Activated T-helper 17 cell treated with anti-CD3 and anti-CD28 coated beads, Interleukin-2, amount 50 U/mL, for 72 hours (primary cell): ENCODE measurements around the gene TBC1D5. TPM values are rescaled to one million over a fixed set of nuclear protein-coding genes. Genes with fewer than 3 reads are reported as not detected.

Experiments used
- ATAC-seq: fragments of 150-1000 bp; cut with Tn5 transposase; replicated peaks from 2 replicates; pipeline ENCODE4 v1.10.0; 2021; ENCODE audit warnings: mild to moderate bottlenecking, moderate library complexity
- H3K27ac Mint-ChIP-seq: one replicate; pipeline ENCODE4 v1.8.0; 2022; ENCODE audit warnings: mixed read lengths
- H3K27me3 Mint-ChIP-seq: one replicate; pipeline ENCODE4 v1.8.0; 2022; ENCODE audit warnings: mixed read lengths
- H3K36me3 Mint-ChIP-seq: one replicate; pipeline ENCODE4 v1.8.0; 2022; ENCODE audit warnings: low read depth, mild to moderate bottlenecking, mixed read lengths
- H3K4me1 Mint-ChIP-seq: one replicate; pipeline ENCODE4 v1.8.0; 2022; ENCODE audit warnings: mixed read lengths
- H3K4me3 Mint-ChIP-seq: one replicate; pipeline ENCODE4 v1.8.0; 2022; ENCODE audit warnings: mild to moderate bottlenecking, mixed read lengths
- H3K9me3 Mint-ChIP-seq: one replicate; pipeline ENCODE4 v1.8.0; 2022; ENCODE audit warnings: mixed read lengths
- total RNA-seq, 2 donors: library from RNA; stranded (reverse); gene quantifications; one replicate each; pipeline ENCODE4 v1.2.3, GENCODE V29; 2022

The TBC1D5 gene
- total RNA-seq, 2 donors from 2014 or later, result 43.9 to 53.2 TPM

DNA sequence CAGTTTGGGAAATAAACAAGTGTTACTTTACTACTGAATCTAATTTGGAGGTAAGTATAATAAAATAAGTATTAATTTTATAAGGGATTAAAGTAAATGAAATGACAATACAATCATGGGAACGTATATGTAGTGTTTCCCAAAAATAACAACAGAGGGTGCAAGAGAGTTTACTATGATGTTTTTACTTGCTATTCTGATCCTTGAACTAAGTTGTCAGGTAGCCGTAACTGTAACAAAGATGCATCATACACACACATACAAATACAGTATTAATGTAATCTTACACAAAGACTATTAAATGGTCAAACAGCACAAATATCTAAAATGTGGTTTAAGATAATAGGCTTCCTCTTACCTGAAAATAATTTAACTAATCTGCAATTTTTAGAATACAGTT is 311.4 kb downstream of the TBC1D5 start:
- ATAC-seq, result no peak
- H3K4me3 Mint-ChIP-seq, result no peak overlapping the region
- H3K27ac Mint-ChIP-seq, result no peak overlapping the region
- no peaks in the 10 kb centered on the region for H3K27me3 Mint-ChIP-seq
- H3K36me3 Mint-ChIP-seq, result no peaks in the 10 kb centered on the region
- no peaks in the 10 kb centered on the region for H3K9me3 Mint-ChIP-seq
- peaks cover 6% of the 10 kb centered on the region for H3K4me1 Mint-ChIP-seq

- Mint-ChIP-seq H3K27ac (no peak overlapping the region), H3K27me3 (no peaks in the 10 kb centered on the region), H3K4me1 (peaks cover 6% of the 10 kb centered on the region), H3K9me3 (no peaks in the 10 kb centered on the region), H3K36me3 (no peaks in the 10 kb centered on the region), H3K4me3 (no peak overlapping the region)
- ATAC-seq, result no peak
Observed at GRCh38 chr3:17430582-17430981, 311.8 kb downstream of the TBC1D5 start.

- no peak for ATAC-seq
- Mint-ChIP-seq H3K9me3 (no peaks in the 10 kb centered on the region), H3K4me1 (peaks cover 5% of the 10 kb centered on the region), H3K4me3 (no peak overlapping the region), H3K27me3 (no peaks in the 10 kb centered on the region), H3K27ac (no peak overlapping the region), H3K36me3 (no peaks in the 10 kb centered on the region)
Observed at GRCh38 chr3:17423786-17424536, 318.5 kb downstream of the TBC1D5 start.

- H3K27me3 Mint-ChIP-seq, result no peaks in the 10 kb centered on the region
- no peak overlapping the region for H3K27ac Mint-ChIP-seq
- ATAC-seq, result no peak
- no peak overlapping the region for H3K4me3 Mint-ChIP-seq
- no peaks in the 10 kb centered on the region for H3K36me3 Mint-ChIP-seq
- H3K4me1 Mint-ChIP-seq, result peaks cover 5% of the 10 kb centered on the region
- no peaks in the 10 kb centered on the region for H3K9me3 Mint-ChIP-seq
Observed at GRCh38 chr3:17422636-17423035, 319.8 kb downstream of the TBC1D5 start.

DNA sequence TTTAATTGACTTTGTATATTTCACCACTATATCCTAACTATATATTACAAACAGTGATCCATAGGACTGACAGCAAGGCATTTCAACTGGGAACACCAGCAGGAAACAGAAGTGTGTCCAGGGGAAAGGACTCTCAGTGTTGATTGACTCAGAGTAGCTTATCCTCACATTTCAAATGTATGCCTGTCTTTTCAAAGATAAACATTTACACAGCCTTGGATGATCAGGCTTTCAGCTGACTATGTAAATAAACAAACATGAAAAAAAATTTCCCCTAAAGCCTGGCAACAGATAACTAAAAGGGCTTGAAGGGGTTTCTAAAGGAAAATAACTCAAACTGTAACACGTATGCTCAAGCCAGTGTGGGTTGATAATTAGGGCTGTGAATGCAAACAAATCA is 321.8 kb downstream of the TBC1D5 start:
- Mint-ChIP-seq H3K4me1 (peaks cover 5% of the 10 kb centered on the region), H3K9me3 (no peaks in the 10 kb centered on the region), H3K27ac (no peak overlapping the region), H3K4me3 (no peak overlapping the region), H3K36me3 (no peaks in the 10 kb centered on the region), H3K27me3 (no peaks in the 10 kb centered on the region)
- ATAC-seq, result no peak

GRCh38 chr3:17412950-17413530 is 329.4 kb downstream of the TBC1D5 start:
- H3K4me1 Mint-ChIP-seq, result no peaks in the 10 kb centered on the region
- peak; percentile 45 for ATAC-seq
- H3K27me3 Mint-ChIP-seq, result no peaks in the 10 kb centered on the region
- no peaks in the 10 kb centered on the region for H3K36me3 Mint-ChIP-seq
- no peaks in the 10 kb centered on the region for H3K9me3 Mint-ChIP-seq
- H3K27ac Mint-ChIP-seq, result no peak overlapping the region
- H3K4me3 Mint-ChIP-seq, result no peak overlapping the region

DNA sequence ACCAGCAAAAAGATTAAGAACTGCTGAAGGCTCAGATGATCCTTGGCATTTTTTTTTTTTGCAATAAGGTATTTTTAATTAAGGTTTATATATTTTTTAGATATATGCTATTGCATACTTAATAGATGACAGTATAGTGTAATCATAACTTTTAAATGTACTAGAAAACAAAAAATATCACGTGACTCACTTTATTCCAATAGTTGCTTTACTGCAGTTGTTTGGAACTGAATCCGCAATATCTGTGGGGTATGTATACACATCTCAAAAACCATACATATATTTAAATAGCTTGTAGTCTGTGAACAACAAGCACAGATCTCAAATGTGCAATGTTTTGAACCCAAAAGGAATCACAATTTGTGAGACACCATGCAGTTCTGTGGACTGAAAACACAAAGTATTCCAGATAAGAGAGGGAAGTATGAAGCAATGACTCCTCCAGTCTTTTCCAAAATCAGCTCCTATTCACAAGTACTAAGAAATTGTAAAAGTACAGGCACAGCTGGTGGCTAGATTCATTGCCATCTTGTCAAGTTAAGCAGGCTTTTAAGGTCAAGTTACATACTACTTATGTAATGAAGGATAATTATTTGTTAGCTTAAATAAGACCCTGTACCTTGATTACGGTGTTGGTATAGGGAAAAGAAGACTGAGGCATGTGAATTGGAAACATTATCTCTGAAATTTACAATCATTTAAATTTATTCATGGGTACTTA is 331.1 kb downstream of the TBC1D5 start:
- H3K27me3 Mint-ChIP-seq, result no peaks in the 10 kb centered on the region
- H3K36me3 Mint-ChIP-seq, result peaks cover 2% of the 10 kb centered on the region
- H3K4me1 Mint-ChIP-seq, result no peaks in the 10 kb centered on the region
- H3K27ac Mint-ChIP-seq, result no peak overlapping the region
- ATAC-seq, result no peak
- no peaks in the 10 kb centered on the region for H3K9me3 Mint-ChIP-seq
- no peak overlapping the region for H3K4me3 Mint-ChIP-seq

DNA sequence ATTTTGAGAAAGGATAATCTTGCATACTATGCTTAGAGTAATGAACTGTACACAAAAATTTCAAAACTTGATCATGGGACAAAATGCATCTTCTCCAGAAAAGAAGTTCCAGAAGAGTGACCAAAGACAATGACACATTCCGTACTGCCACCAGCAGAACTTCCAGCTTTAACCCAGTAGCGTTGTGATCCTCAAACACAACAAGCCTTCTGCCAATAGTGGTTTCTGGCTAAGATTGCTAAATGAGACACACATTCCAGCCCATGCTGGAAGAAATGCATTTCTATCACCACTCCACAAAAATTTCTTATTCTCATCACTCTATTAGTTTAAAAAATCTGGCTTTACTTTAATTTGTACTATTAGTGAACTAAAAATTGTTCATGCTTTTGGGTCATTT is 334.9 kb downstream of the TBC1D5 start:
- no peak overlapping the region for H3K27ac Mint-ChIP-seq
- no peak overlapping the region for H3K4me3 Mint-ChIP-seq
- ATAC-seq, result no peak
- H3K4me1 Mint-ChIP-seq, result no peaks in the 10 kb centered on the region
- H3K36me3 Mint-ChIP-seq, result peaks cover 22% of the 10 kb centered on the region
- no peaks in the 10 kb centered on the region for H3K27me3 Mint-ChIP-seq
- no peaks in the 10 kb centered on the region for H3K9me3 Mint-ChIP-seq

DNA sequence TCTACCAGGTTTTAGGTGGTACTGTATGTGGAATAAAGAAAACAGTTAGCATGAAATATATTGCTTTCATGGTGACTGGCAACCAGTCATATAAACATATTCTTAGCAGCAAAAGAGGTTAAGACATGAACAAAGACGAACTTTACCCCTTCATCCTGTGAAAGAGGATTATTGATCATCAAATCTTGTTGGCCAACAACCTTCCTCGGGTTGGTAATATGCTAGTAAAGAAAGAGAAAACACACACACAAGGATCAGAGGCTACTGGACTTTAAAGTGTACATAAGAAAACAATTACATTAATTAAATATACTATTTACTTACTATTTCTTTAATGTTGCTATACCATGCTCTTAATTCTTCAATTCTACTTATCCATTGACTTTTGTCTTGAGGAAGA is 337.9 kb downstream of the TBC1D5 start:
- H3K4me3 Mint-ChIP-seq, result no peak overlapping the region
- ATAC-seq, result no peak
- H3K36me3 Mint-ChIP-seq, result peaks cover 22% of the 10 kb centered on the region
- H3K4me1 Mint-ChIP-seq, result no peaks in the 10 kb centered on the region
- no peak overlapping the region for H3K27ac Mint-ChIP-seq
- no peaks in the 10 kb centered on the region for H3K27me3 Mint-ChIP-seq
- no peaks in the 10 kb centered on the region for H3K9me3 Mint-ChIP-seq

- Mint-ChIP-seq H3K4me3 (no peak overlapping the region), H3K4me1 (no peaks in the 10 kb centered on the region), H3K9me3 (no peaks in the 10 kb centered on the region)
Observed at GRCh38 chr3:17402442-17402841, 340.0 kb downstream of the TBC1D5 start.

GRCh38 chr3:17401912-17402311 is 340.5 kb downstream of the TBC1D5 start:
- Mint-ChIP-seq H3K9me3 (no peaks in the 10 kb centered on the region), H3K4me3 (no peak overlapping the region), H3K27me3 (no peaks in the 10 kb centered on the region), H3K27ac (no peak overlapping the region), H3K4me1 (no peaks in the 10 kb centered on the region), H3K36me3 (peaks cover 29% of the 10 kb centered on the region)
- no peak for ATAC-seq

More at GRCh38 chr3:17402442-17402841, 340.0 kb downstream of the TBC1D5 start:
- Mint-ChIP-seq H3K27me3 (no peaks in the 10 kb centered on the region), H3K27ac (no peak overlapping the region), H3K36me3 (peaks cover 23% of the 10 kb centered on the region)
- no peak for ATAC-seq

DNA sequence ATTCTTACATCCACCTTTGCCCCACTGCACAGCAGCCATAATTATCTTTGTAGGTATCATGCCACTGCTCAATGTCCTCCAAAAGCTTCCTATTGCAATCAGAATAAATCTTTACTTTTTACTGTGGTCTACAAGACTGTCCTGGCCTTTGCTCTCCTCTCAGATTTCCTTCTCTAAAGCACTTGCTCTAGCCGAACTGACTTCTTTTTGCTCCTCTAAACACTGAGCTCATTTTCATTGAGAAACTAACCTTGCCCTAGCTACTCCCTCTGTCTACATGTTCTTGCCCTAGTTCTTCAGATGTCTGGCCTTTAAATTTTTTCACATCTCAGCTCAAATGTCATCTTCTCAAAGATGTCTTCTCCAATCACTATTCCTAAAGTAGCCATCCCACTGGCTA is 342.8 kb downstream of the TBC1D5 start:
- no peaks in the 10 kb centered on the region for H3K4me1 Mint-ChIP-seq
- ATAC-seq, result no peak
- peaks cover 26% of the 10 kb centered on the region for H3K36me3 Mint-ChIP-seq
- no peak overlapping the region for H3K4me3 Mint-ChIP-seq
- H3K9me3 Mint-ChIP-seq, result peaks cover 3% of the 10 kb centered on the region
- H3K27me3 Mint-ChIP-seq, result no peaks in the 10 kb centered on the region
- no peak overlapping the region for H3K27ac Mint-ChIP-seq

DNA sequence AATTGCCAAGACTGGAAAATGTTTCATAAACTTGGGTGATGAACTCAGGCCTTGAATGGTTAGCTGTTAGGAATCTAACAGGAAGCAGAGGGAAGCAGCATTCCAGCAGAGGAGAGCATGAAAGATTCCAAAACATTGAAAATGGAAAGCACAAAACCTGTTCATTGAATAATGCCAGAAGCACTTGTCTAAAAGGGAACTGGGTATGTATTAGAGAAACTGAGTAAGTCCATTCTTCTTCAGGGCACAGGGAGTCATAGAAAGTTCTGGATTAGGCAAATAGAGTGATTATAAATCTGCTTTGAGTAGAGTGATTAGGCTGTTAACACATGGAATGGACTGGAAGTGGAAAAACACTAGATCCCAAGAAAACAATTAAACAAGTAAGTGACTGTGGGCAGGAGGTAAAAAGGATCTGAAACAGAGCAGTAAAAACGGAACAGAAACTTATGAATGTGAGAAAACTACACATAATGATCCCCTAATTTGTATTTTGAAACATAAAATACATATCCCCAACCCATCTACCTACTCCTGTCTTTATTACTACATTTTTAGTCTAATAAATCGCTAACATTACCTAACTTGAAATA is 343.4 kb downstream of the TBC1D5 start:
- Mint-ChIP-seq H3K4me1 (no peaks in the 10 kb centered on the region), H3K9me3 (peaks cover 4% of the 10 kb centered on the region), H3K36me3 (peaks cover 26% of the 10 kb centered on the region), H3K27me3 (no peaks in the 10 kb centered on the region), H3K27ac (no peak overlapping the region), H3K4me3 (no peak overlapping the region)
- ATAC-seq, result no peak

GRCh38 chr3:17396036-17396435 is 346.4 kb downstream of the TBC1D5 start:
- peaks cover 44% of the 10 kb centered on the region for H3K36me3 Mint-ChIP-seq
- ATAC-seq, result no peak
- peaks cover 7% of the 10 kb centered on the region for H3K9me3 Mint-ChIP-seq
- H3K27ac Mint-ChIP-seq, result no peak overlapping the region
- no peaks in the 10 kb centered on the region for H3K4me1 Mint-ChIP-seq
- no peak overlapping the region for H3K4me3 Mint-ChIP-seq
- H3K27me3 Mint-ChIP-seq, result no peaks in the 10 kb centered on the region
